GM18499 (cell line): Measurements from ENCODE around the gene TWF2.

Source experiments
- ATAC-seq: cut with Tn5 transposase; IDR thresholded peaks from one replicate; pipeline ENCODE4 v1.9.1; 2021; ENCODE audit warnings: moderate number of reproducible peaks; ENCODE audit not compliant: insufficient read depth, unreplicated experiment

Gene TWF2

DNA sequence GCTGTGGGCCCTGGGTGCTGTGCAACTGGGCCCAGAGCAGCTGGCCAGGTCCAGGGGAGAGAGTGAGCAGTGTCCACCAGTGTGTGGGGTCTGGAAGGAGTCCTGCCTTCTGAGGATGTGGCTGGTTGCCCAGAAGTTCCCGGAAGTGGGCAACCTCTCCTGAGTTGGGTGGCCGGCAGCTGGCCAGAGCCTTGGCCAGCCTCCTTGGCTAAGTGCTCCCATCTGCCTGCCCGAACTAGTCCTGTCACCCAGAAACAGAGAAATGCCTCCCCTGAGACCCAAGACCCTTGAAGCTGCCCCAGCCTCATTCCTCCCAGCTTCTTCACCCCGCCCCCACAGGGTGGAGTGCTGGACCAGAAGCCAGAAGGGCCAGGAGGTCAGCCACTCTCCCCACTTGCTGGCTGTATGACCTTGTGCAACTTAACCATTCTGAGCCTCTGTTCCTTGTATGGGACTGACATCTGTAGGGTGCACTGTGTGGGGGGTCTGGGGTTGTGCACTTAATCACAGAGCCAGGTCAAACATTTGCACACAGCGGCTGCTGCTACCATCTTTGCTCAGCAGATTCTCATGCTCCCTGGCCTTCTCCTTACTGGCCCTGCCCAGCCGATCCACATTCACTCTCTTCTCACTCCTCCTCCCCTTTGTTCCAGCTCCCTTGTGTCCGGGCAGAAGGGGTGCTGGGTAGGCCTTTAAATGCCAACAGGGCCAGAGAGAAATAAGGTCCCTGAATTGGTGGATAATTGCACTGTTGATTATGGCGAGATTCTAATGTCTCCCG, 48.5 kb downstream of the TWF2 start:
- no peak for ATAC-seq

DNA sequence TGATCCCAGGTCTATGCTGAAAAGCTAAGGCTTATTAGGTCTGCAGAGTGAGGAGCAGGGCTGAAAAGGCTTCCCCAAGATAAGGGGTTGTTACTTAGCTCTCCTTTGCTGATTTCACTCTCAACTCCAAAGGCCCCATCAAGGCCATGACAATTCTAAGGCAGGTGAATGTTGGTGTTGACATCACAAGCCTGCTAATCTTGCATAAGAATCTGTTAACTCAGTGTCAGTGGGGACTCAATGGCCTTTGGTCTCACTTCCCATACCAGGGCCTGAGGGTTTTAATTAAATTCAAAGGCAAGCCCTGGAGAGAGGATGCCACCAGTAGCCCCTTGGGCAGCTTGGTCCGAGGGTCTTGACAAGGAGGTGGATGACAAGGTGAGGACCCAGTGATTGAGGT, 50.4 kb downstream of the TWF2 start:
- no peak for ATAC-seq

DNA sequence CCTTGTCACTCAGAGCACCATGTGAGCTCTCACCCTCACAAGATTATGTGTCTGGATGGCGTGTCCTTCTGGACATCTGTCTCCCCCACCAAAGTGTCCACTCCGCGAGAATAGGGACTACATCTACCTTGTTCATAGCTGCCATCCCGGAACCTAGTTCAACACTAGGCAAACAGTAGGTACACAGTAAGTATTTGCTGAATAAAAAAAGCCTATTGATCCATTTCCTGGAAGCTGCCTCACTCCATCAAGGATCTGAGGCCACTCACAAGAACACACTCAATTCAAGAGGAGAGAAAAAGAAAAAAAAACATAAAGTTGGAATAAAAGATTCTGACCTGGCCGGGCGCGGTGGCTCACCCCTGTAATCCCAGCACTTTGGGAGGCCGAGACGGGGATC, 52.2 kb downstream of the TWF2 start:
- no peak for ATAC-seq

DNA sequence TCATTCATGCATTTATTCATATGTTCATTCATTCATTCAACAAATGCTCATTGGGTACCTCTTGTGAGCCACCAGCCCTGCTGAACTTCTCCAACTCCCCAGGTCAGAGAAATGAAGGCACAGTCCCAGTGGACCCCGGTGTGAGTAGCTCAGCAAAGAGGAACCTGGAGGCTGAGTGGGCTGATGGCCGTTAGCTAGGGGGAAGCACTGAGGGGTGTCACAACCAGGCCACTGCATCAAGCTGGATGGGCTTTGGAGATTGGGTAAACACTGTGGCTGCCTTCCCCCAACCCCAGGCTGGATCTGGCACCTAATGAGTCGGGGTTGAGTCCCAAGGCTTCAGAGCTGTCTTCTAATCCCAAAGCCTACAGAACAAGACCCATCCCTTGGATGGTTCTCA, 53.1 kb downstream of the TWF2 start:
- ATAC-seq: no peak

DNA sequence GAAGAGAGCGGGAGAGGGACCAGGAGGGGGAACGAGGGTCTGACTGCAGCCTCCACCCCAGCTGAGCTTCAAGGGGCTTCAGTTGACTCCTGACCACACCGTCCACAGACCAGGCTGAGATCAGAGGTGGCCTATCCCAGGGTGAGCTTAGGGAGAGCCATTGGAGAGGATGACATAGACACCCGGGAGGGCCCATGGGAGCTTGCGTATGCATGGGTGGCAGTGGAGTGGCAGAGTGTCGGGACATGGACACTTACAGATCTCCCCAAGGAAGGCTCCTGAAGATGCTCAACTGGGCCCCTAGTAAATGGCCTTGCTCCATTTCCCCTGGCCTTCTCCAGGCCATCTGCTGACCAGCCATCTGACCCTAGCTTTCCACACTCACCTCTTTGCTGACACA, 53.6 kb downstream of the TWF2 start:
- ATAC-seq: no peak

DNA sequence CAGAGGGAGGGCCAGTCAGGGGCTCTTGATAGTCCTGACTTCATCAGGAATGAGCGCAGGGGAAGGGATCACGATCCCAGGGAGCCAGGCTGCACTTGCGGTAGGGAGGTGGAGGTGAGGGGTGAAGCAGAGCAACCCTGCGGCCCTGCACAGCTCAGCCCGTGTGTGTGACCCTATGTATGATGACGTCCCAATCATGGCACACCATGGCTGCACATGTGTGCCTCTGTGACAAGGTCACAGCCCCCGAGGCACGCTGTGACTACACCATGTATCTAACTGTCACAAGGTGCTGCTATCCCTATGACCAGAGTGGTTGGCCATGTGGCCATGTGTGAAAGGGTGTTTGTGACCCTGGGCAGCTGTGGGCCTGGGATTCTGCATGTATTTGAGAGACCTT, 54.3 kb downstream of the TWF2 start:
- no peak for ATAC-seq

DNA sequence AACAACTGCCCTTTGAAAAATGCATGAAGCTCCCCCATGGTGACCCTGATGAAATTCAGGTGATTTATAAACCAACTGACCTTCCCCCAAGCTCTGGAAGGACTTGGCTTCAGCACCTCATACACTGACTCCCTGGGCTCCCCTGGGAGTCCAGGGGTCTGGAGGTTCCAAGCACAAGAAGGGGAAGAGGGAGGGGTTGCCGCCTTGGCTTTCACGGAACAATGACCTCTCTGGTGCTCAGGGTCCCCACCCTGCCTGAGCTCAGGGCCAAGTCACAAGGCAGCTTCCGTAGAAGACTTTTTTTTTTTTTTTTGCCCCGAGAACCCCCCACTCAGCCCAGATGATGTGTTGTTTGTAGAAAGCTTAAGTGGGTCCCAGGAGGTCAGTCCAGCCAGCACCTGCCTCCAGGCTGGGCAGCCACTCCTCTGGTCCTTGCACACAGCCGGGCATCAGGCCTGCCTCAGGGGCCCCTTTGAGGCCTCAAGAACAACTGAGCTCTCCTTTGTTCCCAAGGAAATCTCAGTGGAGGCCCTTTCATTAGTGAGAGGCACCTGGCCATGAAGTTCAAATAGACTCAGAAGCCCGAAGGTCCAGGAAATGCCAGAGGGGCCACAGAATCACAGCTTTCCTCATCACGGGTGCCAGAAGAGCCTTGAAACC, 55.0 kb downstream of the TWF2 start:
- ATAC-seq: no peak

DNA sequence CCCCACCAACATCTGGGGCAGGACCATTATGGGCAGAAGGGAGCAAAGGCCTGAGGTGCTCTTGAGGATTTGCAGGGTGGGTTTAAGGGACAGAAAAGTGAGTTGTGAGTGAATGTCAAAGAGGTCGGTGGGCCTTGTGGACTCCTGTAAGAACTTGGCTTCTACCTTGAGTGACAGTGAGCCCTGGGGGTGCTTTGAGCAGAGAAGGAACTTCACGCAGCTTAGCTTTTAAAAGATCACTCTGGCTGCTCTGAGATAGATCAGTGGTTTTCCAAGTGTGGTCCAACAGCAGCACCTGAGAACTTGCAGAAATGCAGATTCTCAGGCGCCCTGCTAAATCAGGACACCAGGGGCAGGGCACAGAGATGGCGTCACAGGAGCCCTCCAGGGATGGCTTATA, 56.3 kb downstream of the TWF2 start:
- ATAC-seq: no peak

DNA sequence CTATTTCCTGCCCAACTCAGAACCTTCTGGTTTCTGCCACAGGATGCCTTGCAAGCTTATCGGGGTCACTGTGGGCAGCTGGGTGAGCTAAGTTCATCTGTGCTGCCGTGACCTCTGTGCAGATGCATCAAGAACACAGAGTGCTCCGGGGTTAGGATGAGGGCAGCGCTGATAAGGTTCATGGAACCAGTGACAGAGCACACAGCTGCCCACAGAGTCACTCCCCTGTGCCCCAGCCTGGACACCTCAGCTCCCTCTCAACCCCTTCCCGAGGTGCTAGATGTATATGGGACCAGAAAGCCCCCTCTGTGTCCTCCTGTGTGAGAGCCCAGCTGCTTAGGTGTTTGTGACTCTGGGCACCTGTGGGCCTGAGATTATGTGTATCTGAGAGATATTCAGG, 56.8 kb downstream of the TWF2 start:
- no peak for ATAC-seq

DNA sequence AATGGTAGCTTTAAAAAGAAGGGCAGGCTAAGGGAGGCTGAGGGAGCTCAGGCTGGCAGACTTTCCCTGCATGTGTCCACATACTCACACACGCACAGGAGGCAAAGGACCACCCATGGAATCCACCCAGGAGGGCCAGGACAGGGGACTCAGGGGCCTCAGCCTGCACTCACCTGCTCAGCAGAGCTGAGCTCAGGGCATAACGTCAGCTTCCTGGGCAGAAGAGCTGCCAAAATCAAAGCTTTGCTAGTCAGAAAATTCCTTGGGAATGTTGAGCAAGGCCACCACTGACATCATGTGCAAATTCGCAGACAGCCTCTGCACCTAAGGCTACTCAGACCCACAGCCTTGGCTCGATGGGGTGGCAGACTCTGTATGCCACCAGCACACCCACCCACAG, 57.4 kb downstream of the TWF2 start:
- ATAC-seq: no peak
